Stimulated activated CD4-positive, alpha-beta T cell treated with anti-CD3 and anti-CD28 coated beads, Interleukin-12 subunit alpha, Interleukin-12 subunit beta, amount 100 ng/mL, for 4 hours (primary cell): ENCODE results near the gene ELOB.

ENCODE experiments used
- DNase-seq: peaks from one replicate; pipeline ENCODE4 v3.0.0-alpha.2; 2020

Gene ELOB

DNA sequence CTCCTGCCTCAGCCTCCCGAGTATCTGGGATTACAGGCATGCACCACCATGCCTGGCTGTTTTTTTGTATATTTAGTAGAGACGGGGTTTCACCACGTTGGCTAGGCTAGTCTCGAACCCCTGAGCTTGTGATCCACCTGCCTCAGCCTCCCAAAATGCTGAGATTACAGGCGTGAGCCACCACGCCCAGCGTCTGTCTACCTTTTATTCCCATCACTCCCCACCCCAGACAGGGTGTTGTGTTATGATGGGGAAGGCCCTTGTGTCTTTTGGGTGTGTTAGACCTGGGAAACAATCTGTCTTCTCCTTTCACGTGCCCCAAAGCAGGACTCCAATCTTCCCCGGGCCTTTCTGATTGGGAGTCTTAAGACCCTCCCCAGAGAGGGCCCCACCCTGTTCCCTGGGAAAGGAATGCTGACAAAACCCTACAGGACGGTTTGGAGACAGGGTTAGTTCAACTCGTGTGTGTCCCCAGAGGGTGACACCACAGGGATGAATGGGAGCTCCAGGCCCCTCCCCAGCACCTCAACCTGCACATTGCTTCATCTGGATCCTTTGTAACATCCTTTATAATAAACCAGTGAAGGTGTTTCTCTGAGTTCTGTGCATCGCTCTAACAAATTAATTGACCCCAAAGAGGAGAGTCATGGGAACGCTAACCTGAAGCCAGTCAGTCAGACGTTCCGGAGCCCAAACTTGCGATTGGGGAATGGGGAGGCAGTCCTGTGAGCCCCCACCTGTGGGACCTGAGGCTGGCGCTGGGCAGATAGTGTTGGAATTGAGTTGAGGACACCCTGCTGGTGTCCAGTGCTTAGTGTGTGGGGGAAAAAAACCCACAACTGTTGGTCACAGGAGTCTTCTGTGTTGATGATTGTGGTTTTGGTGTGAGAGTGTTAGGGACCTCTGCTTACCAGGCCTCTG is 3.2 kb upstream of the ELOB start:
- no peak for DNase-seq

DNA sequence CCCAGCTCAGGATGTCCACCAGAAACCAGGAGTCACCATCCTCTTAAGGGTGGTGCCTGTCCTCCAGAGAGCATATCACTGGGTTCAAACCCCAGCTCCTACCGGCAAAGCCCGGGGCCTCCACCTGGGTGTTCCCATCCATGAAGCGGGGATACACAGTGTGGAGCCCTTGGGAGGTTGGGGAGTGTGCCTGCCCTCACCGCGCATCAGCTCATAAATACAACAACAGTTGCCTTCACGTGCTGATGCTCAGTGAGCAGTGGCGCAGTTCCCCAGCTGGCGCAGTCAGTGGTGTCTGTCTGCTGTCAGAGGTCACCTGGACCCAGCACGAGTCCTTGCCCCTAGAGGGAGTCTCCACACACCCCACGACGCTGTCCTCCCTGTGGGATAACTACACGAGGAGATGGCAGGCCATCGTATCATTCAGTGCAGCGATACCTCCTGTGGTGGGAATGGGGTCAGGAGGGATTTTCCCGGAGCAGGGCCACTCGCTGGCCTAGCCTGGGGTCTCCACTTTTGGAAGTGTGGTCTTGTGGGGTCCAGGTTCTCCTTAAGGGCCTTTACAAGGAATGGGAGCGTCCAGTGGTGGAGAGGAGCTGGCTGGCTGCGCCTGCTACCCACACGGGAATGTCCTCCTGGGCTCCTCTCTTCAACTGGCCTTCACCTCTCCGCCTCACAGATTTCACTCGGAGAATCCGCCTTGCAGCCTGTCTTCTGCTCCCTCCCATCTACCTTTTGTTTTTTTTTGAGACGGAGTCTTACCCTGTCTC is 2.3 kb upstream of the ELOB start:
- no peak for DNase-seq

DNA sequence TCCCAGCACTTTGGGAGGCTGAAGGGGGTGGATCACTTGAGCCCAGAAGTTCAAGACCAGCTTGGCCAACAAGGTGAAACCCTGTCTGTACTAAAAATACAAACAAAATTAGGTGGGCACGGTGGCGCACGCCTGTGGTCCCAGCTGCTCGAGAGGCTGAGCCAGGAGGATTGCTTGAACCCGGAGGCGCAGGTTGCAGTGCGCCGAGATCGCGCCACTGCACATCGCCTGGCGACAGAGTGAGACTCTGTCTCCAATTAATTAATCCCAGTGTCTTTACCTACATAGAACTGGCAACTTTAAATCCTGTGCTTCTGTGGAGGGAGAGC is 1.5 kb upstream of the ELOB start:
- no peak for DNase-seq

DNA sequence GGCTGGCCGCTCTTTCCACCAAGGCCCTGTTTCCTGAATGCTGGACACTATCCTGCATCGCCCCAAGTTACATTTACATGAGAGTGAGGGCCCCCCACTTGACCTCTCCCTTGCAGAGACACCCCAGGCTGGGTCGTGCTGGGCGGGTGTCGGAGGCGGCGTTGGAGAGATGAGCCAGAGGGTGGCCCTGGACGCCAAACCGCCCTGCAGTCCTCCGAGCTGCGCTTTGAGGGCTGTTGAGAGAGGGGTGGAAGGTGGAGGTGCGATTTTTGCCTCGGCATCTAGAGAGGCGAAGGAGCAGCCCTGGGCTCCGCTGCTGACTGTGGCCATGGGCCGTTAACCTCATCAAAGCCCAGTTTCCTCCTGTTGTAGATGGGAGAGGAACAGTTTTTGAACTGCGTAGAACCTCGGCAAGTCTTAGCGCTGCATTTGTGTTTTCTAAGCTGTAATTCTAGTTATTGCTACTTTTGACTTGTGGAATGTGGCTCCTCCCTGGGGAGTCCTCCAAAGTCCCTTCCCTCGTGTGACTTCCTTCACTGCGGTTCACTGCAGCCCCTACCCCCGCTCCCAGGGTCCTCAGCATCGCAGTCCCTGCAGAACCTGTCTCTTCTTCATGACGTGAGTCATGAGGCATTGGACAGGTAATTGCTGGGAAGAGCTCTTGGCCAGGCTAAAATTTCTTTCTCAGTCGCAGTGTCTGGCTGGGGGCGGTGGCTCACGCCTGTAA is 986 bp upstream of the ELOB start:
- peak; percentile 26 for DNase-seq

DNA sequence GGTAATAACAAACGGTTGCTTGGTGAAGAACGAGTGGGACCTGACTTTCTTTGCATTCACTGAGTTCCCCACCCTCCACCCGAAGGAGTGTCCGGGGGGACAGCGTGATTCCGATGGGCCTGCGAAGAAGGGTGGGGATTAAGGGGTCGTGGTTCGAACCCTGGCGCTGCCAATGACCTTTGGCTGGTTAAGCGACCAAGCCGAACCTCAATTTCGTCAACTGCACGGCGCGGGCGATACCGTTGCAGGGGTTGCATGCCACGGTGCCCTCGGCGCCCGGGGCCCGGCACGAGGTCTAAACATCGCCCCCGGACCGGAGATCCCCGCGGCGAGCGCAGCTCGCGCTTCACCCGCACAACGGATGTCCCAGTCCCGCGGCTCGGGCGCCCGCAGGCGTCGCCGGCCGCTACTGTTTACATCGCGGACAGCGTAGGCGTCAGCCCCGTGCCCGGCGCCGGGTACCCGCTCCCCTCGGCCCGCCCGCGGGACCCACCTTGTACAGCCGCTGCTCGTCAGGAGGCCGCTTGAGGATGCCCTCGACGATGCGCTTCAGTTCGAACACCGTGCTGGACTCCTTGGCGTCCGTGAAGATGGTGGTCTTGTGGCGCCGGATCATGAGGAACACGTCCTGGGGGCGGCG is 460 bp downstream of the ELOB start:
- DNase-seq, result peak; percentile 41

DNA sequence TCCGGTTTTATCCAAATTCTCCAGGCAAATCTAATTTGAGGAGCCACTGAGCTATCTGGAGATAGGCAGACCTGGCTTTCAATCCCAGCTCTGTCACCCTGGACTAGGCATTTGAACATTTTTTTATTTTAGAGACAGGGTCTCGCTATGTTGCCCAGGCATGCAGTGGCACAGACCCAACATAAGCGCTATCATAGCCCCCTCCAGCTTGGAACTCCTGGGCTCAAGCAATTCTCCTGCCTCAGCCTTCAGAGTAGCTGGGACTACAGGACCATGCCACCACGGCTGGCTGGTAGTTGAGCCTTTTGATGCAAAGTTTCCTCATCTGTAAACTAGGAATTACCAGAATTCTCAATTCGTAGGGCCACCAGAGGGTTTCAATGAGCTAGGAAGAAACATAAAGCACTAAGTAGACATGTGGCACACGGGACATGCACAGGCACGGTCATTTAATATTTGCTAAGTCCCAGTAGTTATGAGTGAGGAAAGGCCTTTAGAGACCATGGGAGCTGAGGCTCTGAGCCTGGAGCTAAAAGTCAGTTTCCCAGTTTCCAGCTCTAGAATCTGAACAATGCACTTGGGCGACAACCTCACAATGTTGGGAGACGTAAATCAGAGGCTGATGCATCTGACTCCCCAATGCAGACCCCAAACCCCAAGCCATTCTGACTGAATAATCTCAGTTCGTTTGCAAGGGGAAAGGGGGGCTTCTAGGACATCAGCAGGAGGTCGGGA is 1.1 kb downstream of the ELOB start:
- no peak for DNase-seq

DNA sequence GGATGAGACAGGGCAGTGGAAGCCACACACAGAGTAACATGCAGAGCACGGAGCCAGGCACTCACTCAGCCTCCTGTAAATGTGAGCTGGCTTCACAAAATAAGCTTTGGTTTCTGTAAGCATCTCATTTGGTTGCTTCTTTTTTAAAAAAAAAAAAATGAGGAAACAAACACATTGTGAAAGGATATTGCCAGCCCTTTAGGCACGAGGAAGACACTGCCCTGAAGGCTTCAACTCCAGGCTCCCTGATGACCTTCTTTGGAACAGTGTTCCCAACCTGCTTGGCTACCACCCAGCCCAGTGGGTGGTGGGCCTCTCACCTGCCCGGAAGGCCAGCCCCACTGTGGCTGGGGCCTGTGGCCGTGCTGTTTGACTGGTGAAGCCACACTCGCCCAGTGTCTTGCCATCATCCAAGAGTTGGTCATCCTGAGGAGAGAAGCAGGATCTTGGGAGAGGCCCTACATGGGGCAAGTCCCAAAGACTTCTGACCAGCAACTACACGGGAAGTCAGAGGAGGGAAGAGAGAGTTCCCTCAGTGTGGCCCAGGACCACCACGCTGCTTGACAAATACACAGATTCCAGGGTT is 1.9 kb downstream of the ELOB start:
- no peak for DNase-seq

DNA sequence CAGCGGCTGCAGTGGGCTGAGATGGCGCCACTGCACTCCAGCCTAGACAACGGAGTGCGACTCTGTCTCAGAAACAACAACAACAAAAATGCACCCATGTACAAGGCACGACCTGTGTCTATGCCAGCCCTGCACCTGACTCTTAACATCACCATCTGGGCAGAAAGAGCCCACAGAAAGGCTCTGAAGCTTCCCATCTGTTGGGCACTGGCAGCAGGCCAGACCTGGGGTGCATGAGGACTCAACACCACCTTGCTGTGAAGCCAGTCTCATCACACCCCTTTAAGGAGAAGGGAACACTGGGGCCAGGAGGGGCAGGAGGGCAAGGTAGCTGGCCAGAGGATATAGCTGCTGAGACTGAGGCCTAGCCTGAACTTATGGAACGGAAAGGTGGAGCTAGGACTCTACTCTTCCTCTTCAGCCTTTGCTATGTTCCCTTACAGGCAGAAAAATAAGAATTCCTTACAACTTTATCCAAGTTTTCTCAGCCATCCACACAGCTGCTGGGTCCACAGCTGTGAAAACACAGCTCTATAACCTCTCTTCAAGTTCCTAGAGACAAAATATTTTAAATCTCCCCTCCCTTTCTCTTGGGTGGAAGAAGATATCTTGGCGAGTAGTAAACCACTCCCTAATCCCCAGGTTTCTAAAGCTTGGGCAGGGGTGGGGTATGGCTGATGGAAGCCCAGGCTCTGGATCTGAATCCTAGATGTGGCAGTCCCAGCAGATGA is 2.8 kb downstream of the ELOB start:
- no peak for DNase-seq

DNA sequence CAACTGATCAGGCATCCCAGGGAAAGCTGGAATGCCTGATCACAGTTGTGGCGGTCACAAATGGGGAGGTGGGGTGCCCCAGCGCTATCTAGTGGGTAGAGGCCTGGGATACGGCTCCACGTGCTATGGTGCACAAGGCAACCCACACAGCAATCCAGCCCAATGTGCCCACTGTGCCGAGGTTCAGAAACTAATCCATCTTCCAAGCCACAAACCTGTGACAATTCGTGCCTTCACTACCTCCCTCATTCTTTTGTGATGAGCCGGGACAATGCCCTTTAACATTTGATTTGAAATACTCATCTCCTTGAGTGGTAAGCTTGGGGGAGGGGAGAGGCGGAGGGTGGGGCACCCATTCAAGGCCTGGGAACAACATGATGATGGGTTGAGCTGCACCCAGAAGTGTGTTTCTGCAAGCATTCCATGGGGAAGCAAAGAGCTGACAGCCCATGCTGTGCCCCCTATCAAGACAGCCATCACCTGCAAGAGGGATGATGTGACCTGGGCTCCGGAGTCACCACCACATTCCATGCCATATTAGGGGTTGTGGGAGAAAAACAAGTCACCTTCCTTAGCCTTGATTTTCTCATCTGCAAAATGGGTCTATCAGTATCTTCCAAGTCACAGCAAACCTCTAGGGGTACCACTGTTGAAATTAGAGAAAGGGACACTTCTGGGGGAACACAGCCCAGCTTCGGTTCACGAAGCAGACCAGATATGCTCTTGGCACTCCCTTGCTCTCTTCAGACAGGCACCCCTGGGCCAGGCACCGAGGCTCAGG is 3.7 kb downstream of the ELOB start:
- no peak for DNase-seq

DNA sequence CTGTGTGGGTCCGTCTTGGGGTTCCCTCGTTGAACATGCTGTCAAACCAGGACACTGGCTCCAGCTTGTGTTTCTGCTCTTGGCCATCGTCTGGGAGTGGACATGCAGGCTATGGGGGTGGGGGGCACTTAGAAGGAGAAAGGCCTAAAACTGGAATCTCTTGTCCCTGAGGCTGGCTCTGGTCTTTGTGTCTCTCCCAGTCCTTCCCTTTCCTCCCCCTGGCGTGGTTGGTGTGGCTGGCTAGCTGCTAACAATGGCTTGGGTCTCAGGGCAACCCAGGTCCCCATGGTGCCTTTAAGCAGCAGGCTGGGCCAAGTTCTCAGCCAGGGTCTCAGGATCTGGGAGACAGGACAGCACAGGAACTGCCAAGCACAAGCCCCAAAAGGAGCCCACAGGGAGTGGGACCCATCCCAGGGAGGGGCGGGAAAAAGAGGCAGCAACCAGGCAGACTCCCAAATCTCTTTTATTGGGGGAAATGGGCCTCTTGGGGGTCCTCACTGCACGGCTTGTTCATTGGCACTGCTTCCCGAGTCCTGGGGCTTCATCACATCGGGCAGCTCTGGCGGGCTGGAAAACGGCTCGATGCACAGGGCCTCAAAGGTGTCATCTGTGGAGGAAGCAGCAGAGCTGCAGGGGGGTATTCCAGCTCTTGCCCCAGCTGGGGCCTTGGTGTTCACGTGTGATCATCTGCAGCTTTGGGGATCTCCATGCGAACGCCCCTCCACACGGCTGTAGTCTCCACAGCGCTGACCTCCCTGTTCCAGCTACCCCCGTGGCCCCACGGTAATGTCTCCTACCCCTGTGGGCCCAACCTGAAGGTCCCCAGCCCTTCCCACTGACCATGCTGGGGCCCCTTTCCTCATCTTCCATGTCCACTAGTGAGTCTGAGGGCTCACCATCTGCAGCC is 5.3 kb downstream of the ELOB start:
- DNase-seq, result no peak

DNA sequence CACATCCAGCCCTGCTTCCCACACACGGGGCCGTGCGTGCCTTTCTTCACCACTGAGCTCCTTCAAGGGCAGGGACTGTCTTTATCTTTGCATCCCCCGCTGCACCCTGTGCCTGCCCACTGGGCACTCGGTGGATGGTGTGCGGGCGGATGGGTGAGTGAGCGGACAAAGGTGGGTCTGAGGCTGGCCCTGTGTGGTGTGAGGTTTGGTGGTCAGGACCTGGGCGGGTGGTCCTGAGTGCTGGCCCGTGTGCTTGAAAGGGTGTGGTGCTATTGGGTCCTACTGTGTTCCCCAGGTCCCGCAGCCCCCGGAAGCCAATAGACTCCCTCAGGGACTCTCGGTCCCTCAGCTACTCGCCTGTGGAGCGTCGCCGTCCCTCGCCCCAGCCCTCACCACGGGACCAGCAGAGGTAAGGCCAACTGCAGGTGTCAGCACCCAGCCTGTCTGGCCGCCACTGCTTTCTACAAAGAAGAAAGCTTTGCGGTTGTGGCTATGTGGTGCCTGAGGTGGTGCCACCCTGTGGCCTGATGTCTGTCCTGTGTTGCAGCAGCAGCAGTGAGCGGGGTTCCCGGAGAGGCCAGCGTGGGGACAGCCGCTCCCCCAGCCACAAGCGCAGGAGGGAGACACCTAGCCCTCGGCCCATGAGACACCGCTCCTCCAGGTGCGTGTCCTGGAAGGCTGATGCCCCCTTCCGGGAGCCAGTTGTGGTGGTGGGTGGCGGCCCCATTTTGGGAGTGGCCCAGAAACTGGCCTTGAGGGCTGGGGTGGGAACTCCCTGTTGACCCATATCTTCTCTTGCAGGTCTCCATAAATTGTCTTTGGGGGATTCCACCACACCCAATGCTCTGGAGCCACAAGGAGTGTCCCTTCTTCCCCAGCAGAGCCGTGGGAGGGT is 6.8 kb downstream of the ELOB start:
- DNase-seq, result no peak

DNA sequence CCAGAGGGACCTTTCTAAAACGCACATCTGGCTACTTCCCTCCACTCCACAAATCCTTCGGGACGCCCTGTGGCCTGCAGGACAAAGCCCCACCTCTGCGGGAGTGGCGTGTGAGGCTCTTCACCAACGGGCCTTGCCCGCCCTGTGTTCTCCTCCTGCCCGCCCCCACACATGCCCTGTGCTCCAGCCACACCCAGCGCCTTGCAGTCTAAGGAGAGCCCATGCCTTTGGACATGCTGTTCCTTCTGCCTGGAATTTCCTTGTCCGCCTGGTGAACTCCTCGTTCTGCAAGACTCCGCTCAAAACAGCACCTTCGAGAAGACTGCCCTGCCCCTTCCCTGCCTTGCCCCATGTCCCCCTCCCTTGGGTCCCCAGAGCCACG is 7.4 kb downstream of the ELOB start:
- DNase-seq, result no peak

DNA sequence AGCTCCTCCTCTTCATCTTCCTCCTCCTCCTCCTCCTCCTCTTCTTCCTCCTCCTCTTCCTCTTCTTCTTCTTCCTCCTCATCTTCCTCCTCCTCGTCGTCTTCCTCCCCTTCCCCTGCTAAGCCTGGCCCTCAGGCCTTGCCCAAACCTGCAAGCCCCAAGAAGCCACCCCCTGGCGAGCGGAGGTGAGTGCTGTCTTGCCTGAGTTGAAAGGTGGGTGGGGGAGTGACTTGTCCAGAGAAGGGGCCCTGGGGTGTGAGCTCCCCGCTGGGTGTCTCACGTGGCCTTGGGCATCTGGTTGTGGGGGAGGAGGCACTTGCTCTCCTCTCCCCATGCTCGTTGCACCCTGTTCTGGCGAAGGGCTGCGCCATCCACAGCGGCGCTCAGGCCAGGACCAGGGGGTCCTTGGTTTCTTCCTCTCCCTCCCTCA is 8.0 kb downstream of the ELOB start:
- DNase-seq, result no peak

DNA sequence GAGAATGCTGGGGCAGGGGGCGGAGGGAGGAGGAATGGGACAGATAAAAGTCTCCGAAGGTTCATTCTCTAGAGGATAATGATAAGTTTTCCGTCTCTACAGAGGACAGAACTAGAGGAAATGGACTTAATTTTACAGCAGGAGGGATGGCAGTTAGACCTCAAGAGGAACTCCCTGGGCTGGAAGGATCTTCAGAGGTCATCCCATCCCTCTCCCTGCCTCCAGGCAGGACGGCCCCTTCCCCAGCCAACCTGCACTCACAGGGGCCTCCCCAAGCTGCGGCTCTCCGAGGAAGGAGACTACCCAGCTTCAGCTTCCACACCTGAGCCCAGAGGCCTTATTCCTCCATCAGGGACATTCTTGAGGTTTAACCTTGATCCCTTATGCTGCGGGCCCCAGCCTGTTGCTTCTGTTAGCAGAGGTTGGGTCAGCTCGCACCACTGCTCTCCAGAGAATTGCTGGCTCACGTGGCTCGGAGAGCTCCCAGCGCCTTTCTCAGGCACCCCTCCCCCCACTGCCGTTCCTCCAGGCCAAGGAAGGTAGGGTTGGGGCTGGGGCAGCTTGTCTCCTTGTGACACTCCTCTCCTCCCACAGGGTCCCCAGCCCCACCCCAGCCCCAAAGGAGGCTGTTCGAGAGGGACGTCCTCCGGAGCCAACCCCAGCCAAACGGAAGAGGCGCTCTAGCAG is 8.5 kb downstream of the ELOB start:
- no peak for DNase-seq

DNA sequence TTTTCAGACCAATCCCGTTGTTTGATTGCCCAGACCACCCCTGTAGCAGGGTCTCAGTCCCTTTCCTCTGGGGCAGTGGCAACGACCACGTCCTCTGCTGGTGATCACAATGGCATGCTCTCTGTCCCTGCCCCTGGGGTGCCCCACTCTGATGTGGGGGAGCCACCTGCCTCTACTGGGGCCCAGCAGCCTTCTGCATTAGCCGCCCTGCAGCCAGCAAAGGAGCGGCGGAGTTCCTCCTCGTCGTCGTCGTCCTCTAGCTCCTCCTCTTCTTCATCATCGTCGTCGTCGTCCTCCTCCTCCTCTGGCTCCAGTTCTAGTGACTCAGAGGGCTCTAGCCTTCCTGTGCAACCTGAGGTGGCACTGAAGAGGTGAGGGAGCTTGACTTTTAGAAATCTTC is 9.2 kb downstream of the ELOB start:
- DNase-seq, result no peak

DNA sequence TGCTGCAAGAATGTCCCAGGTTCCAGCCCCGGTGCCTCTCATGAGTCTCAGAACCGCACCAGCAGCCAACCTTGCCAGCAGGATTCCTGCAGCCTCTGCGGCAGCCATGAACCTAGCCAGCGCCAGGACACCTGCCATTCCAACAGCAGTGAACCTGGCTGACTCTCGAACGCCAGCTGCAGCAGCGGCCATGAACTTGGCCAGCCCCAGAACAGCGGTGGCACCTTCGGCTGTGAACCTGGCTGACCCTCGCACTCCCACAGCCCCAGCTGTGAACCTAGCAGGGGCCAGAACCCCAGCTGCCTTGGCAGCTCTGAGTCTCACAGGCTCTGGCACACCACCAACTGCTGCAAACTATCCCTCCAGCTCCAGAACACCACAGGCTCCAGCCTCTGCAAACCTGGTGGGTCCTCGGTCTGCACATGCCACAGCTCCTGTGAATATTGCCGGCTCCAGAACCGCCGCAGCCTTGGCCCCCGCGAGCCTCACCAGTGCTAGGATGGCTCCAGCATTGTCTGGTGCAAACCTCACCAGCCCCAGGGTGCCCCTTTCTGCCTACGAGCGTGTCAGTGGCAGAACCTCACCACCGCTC is 9.8 kb downstream of the ELOB start:
- DNase-seq, result no peak

DNA sequence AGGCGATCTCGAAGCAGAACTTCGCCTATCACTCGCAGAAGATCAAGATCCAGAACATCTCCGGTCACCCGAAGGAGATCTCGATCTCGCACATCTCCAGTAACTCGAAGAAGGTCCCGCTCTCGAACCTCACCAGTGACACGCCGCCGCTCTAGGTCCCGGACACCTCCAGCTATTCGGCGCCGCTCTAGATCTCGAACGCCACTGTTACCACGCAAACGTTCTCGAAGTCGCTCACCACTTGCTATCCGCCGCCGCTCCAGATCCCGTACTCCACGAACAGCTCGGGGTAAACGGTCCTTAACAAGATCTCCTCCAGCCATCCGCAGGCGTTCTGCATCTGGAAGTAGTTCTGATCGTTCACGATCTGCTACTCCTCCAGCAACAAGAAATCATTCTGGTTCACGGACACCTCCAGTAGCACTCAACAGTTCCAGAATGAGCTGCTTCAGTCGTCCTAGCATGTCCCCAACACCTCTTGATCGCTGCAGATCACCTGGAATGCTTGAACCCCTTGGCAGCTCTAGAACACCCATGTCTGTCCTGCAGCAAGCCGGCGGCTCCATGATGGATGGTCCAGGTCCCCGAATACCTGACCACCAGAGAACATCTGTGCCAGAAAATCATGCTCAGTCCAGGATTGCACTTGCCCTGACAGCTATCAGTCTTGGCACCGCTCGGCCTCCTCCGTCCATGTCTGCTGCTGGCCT is 10.5 kb downstream of the ELOB start:
- DNase-seq, result no peak
